HepG2 (cell line): ENCODE results near the gene SIRT7. TPM values are rescaled to one million over a fixed set of nuclear protein-coding genes. Genes with fewer than 3 reads are reported as not detected.

ENCODE experiments used
- ATF4 ChIP-seq, 2 experiments: fragments of 450-650 bp in 1 of 2; sonication (generic) in 1 of 2; formaldehyde crosslinking; IDR thresholded peaks; 2 replicates each; pipeline versions ENCODE4 v1.5.0 to v1.8.0; 2020 to 2022; ENCODE audit warnings: mild to moderate bottlenecking in 1 of 2, missing genetic modification reagents in 1 of 2
- ATF7 ChIP-seq, 2 experiments: fragments of 450-650 bp in 1 of 2; sonication (generic) in 1 of 2; formaldehyde crosslinking in 1 of 2; IDR thresholded peaks; 2 replicates each; pipeline versions ENCODE4 v1.4.0 to v1.6.1; 2016 to 2020; ENCODE audit warnings: antibody characterized with exemption in 1 of 2, mild to moderate bottlenecking in 1 of 2, missing genetic modification reagents in 1 of 2
- ELF3 ChIP-seq: IDR thresholded peaks from 2 replicates; pipeline ENCODE4 v1.6.1; 2016; ENCODE audit warnings: missing genetic modification reagents, missing compliant biosample characterization
- HOXA9 ChIP-seq: sonication (generic); formaldehyde crosslinking; IDR thresholded peaks from 2 replicates; pipeline ENCODE4 v1.8.1; 2022; ENCODE audit warnings: missing genetic modification reagents, mild to moderate bottlenecking, moderate library complexity, borderline replicate concordance
- IKZF1 ChIP-seq: fragments of 450-650 bp; IDR thresholded peaks from 2 replicates; pipeline ENCODE4 v1.7.1; 2016
- MAFF ChIP-seq: IDR thresholded peaks from 2 replicates; pipeline ENCODE4 v1.6.1; 2011; ENCODE audit warnings: low read depth, low read length, improper control_type of control experiment
- NFIB ChIP-seq: sonication (generic); formaldehyde crosslinking; IDR thresholded peaks from 2 replicates; pipeline ENCODE4 v1.9.0; 2021; ENCODE audit warnings: missing genetic modification reagents, mild to moderate bottlenecking, borderline replicate concordance
- PPARG ChIP-seq: conservative IDR thresholded peaks from 2 replicates; pipeline ENCODE4 v1.6.1; 2016; ENCODE audit warnings: missing biosample characterization, missing genetic modification reagents
- PTBP1 ChIP-seq: fragments of 200-400 bp; formaldehyde crosslinking; IDR thresholded peaks from 2 replicates; pipeline ENCODE4 v1.6.1; 2018; ENCODE audit warnings: low read length, low read depth; ENCODE audit not compliant: poor library complexity, severe bottlenecking
- RBAK ChIP-seq: sonication (generic); formaldehyde crosslinking; IDR thresholded peaks from 2 replicates; pipeline ENCODE4 v1.5.1; 2020; ENCODE audit warnings: mild to moderate bottlenecking, missing genetic modification reagents
- SMARCE1 ChIP-seq: fragments of 450-650 bp; IDR thresholded peaks from 2 replicates; pipeline ENCODE4 v1.6.1; 2017; ENCODE audit warnings: borderline replicate concordance
- TARDBP ChIP-seq: sonication (generic); formaldehyde crosslinking; IDR thresholded peaks from 2 replicates; pipeline ENCODE4 v1.8.0; 2022; ENCODE audit warnings: mild to moderate bottlenecking, missing genetic modification reagents
- TEF ChIP-seq: sonication (generic); formaldehyde crosslinking; IDR thresholded peaks from 2 replicates; pipeline ENCODE4 v1.5.0; 2020; ENCODE audit warnings: missing genetic modification reagents
- TOE1 ChIP-seq: sonication (generic); formaldehyde crosslinking; IDR thresholded peaks from 2 replicates; pipeline ENCODE4 v1.4.0; 2020; ENCODE audit warnings: mild to moderate bottlenecking, missing genetic modification reagents
- TP53 ChIP-seq: sonication (generic); formaldehyde crosslinking; conservative IDR thresholded peaks from 2 replicates; pipeline ENCODE4 v1.4.0; 2020; ENCODE audit warnings: missing genetic modification reagents
- ZNF296 ChIP-seq: sonication (generic); formaldehyde crosslinking; conservative IDR thresholded peaks from 2 replicates; pipeline ENCODE4 v1.5.0; 2020; ENCODE audit warnings: mild to moderate bottlenecking, missing genetic modification reagents
- ZNF782 ChIP-seq: sonication (generic); formaldehyde crosslinking; IDR thresholded peaks from 2 replicates; pipeline ENCODE4 v1.4.0; 2020; ENCODE audit warnings: missing genetic modification reagents, mild to moderate bottlenecking, borderline replicate concordance
- polyA plus RNA-seq, 8 experiments: library from polyadenylated mRNA; depleted of rRNA in 3 of 8; stranded (reverse) in 7 of 8; unstranded in 1 of 8; fragments of >200 nt; fragmentation: Illumina TruSeq in 4 of 8; extraction: Trizol in 4 of 8; gene quantifications; 2 replicates each; pipeline versions ENCODE4 v1.2.1 to v1.2.3, GENCODE V29; 2011 to 2016; ENCODE audit warnings: low read depth in 4 of 8, missing spikeins in 1 of 8, mixed read lengths in 1 of 8; ENCODE audit not compliant: insufficient read depth in 1 of 8
- total RNA-seq, 5 experiments: library from RNA; depleted of rRNA; stranded (reverse); fragments of >200 nt; fragmentation: Illumina TruSeq; extraction: Trizol; gene quantifications; 2 replicates each; pipeline ENCODE4 v1.2.3, GENCODE V29; 2016; ENCODE audit warnings: low read depth in 1 of 5
- TF ChIP-seq, protein P1 (sequence below): sonication (generic); formaldehyde crosslinking; IDR thresholded peaks from 2 replicates; pipeline ENCODE4 v1.5.0; 2020; ENCODE audit warnings: missing genetic modification reagents
- TF ChIP-seq, protein P2 (sequence below): sonication (generic); formaldehyde crosslinking; IDR thresholded peaks from 2 replicates; pipeline ENCODE4 v1.4.0; 2020; ENCODE audit warnings: mild to moderate bottlenecking, missing genetic modification reagents
- TF ChIP-seq, protein P3 (sequence below), 2 experiments: sonication (generic) in 1 of 2; formaldehyde crosslinking in 1 of 2; IDR thresholded peaks; 2 replicates each; pipeline versions ENCODE4 v1.4.0 to v1.6.1; 2016 to 2020; ENCODE audit warnings: borderline replicate concordance in 1 of 2, low read depth in 1 of 2, mild to moderate bottlenecking in 1 of 2, missing genetic modification reagents in 1 of 2

Gene SIRT7
- total and polyA plus RNA-seq, 2 of the 13 experiments (the other 11 are each of a cell fraction or from before 2014, with no cell fraction given): 8.3 to 24.8 TPM

- TF ChIP-seq, protein P1, sequence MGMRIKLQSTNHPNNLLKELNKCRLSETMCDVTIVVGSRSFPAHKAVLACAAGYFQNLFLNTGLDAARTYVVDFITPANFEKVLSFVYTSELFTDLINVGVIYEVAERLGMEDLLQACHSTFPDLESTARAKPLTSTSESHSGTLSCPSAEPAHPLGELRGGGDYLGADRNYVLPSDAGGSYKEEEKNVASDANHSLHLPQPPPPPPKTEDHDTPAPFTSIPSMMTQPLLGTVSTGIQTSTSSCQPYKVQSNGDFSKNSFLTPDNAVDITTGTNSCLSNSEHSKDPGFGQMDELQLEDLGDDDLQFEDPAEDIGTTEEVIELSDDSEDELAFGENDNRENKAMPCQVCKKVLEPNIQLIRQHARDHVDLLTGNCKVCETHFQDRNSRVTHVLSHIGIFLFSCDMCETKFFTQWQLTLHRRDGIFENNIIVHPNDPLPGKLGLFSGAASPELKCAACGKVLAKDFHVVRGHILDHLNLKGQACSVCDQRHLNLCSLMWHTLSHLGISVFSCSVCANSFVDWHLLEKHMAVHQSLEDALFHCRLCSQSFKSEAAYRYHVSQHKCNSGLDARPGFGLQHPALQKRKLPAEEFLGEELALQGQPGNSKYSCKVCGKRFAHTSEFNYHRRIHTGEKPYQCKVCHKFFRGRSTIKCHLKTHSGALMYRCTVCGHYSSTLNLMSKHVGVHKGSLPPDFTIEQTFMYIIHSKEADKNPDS (CRISPR knock-in tag): no peak
- no peak for TF ChIP-seq ZNF782 (CRISPR knock-in tag)
- peak; percentile 52; the same call in 1 of the 2 replicates for TF ChIP-seq HOXA9
- no peak for TF ChIP-seq IKZF1
- TF ChIP-seq, protein P2, sequence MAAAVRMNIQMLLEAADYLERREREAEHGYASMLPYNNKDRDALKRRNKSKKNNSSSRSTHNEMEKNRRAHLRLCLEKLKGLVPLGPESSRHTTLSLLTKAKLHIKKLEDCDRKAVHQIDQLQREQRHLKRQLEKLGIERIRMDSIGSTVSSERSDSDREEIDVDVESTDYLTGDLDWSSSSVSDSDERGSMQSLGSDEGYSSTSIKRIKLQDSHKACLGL (CRISPR knock-in tag): no peak
- no peak; the same call in 1 of the 2 replicates for TF ChIP-seq TP53 (CRISPR knock-in tag)
- TF ChIP-seq RBAK (CRISPR knock-in tag): no peak; the same call in 1 of the 2 replicates
- TF ChIP-seq ATF7 (IDR thresholded peaks at IDR 0.05): no peak
- TF ChIP-seq ATF7 (CRISPR knock-in tag; IDR thresholded peaks at IDR 0.05): peak; percentile 81
- no peak for TF ChIP-seq ZNF296
- TF ChIP-seq ATF4 (CRISPR knock-in tag; IDR thresholded peaks at IDR 0.05): peak in 1 of 2 experiments; percentile 75; a peak in 2 of 4 replicates
- TF ChIP-seq SMARCE1: no peak
- no peak for TF ChIP-seq NFIB (CRISPR knock-in tag)
- 0 out of 2 replicates have a peak, but pooled peaks have one; percentile 60 for TF ChIP-seq TEF (CRISPR knock-in tag)
- no peak for TF ChIP-seq TOE1 (CRISPR knock-in tag)
- TF ChIP-seq, protein P3, sequence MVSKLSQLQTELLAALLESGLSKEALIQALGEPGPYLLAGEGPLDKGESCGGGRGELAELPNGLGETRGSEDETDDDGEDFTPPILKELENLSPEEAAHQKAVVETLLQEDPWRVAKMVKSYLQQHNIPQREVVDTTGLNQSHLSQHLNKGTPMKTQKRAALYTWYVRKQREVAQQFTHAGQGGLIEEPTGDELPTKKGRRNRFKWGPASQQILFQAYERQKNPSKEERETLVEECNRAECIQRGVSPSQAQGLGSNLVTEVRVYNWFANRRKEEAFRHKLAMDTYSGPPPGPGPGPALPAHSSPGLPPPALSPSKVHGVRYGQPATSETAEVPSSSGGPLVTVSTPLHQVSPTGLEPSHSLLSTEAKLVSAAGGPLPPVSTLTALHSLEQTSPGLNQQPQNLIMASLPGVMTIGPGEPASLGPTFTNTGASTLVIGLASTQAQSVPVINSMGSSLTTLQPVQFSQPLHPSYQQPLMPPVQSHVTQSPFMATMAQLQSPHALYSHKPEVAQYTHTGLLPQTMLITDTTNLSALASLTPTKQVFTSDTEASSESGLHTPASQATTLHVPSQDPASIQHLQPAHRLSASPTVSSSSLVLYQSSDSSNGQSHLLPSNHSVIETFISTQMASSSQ (IDR thresholded peaks at IDR 0.05; ENCODE audit: low read depth): peak; percentile 33; the same call in 1 of the 2 replicates
- TF ChIP-seq, protein P3 (CRISPR knock-in tag; IDR thresholded peaks at IDR 0.05; ENCODE audit: borderline replicate concordance): peak; percentile 84
- TF ChIP-seq MAFF: no peak
- TF ChIP-seq ELF3: peak; percentile 93
- peak; percentile 91 for TF ChIP-seq PPARG (CRISPR knock-in tag)
- peak; percentile 96 for TF ChIP-seq TARDBP (CRISPR knock-in tag)
- no peak for TF ChIP-seq PTBP1
Measured at GRCh38 chr17:81909966-81910839, 7.8 kb downstream of the SIRT7 start (continued).
